ENCODE measurements around the gene SELENOI.

SELENOI gene

GRCh38 chr2:26421961-26422360 lies 76.0 kb downstream of the SELENOI start:
- ChIA-PET CTCF (interaction anchor here (1.7 kb wide), 1 partner anchor 10 kb away, joined by 5 read pairs; no protein-coding TSS in a partner anchor), POLR2A (no interaction called here)
- no peak for DNase-seq (ENCODE audit: low read depth, low spot score)
- no peak overlapping the region for H3K4me3 ChIP-seq (ENCODE audit: low read depth, low read length)
- no peak for TF ChIP-seq CTCF (IDR thresholded peaks at IDR 0.05; ENCODE audit: insufficient read depth, low read length, missing control alignments)

GRCh38 chr2:26422947-26423629 lies 77.1 kb downstream of the SELENOI start:
- ChIA-PET CTCF (interaction anchor here (1.7 kb wide), 1 partner anchor 9 kb away, joined by 5 read pairs; no protein-coding TSS in a partner anchor), POLR2A (no interaction called here)
- no peak for TF ChIP-seq CTCF (IDR thresholded peaks at IDR 0.05; ENCODE audit: insufficient read depth, low read length, missing control alignments)
- no peak overlapping the region for H3K4me3 ChIP-seq (ENCODE audit: low read depth, low read length)
- no peak for DNase-seq (ENCODE audit: low read depth, low spot score)

GRCh38 chr2:26423750-26424149 lies 77.8 kb downstream of the SELENOI start:
- TF ChIP-seq CTCF (IDR thresholded peaks at IDR 0.05; ENCODE audit: insufficient read depth, low read length, missing control alignments) = no peak
- H3K4me3 ChIP-seq (ENCODE audit: low read depth, low read length) = no peak overlapping the region
- ChIA-PET CTCF (no interaction called here), POLR2A (no interaction called here)
- no peak for DNase-seq (ENCODE audit: low read depth, low spot score)

- CTCF ChIA-PET = no interaction called here
- TF ChIP-seq CTCF (IDR thresholded peaks at IDR 0.05; ENCODE audit: insufficient read depth, low read length, missing control alignments) = no peak
- POLR2A ChIA-PET = no interaction called here
- no peak for DNase-seq (ENCODE audit: low read depth, low spot score)
- H3K4me3 ChIP-seq (ENCODE audit: low read depth, low read length) = no peak overlapping the region
Observed at GRCh38 chr2:26424221-26424620, 78.3 kb downstream of the SELENOI start.

- ChIA-PET CTCF (no interaction called here), POLR2A (no interaction called here)
- no peak for TF ChIP-seq CTCF (IDR thresholded peaks at IDR 0.05; ENCODE audit: insufficient read depth, low read length, missing control alignments)
- no peak overlapping the region for H3K4me3 ChIP-seq (ENCODE audit: low read depth, low read length)
- DNase-seq (ENCODE audit: low read depth, low spot score) = no peak
Observed at GRCh38 chr2:26428846-26429245, 82.9 kb downstream of the SELENOI start.

- POLR2A ChIA-PET = no interaction called here
Observed at GRCh38 chr2:26429779-26430578, 84.0 kb downstream of the SELENOI start.

More at GRCh38 chr2:26429779-26430578, 84.0 kb downstream of the SELENOI start:
- H3K4me3 ChIP-seq (ENCODE audit: low read depth, low read length) = no peak overlapping the region
- no peak for DNase-seq (ENCODE audit: low read depth, low spot score)
- CTCF ChIA-PET = no interaction called here
- TF ChIP-seq CTCF (IDR thresholded peaks at IDR 0.05; ENCODE audit: insufficient read depth, low read length, missing control alignments) = no peak

Data from AG04449 (cell line).